Measurements from ENCODE around the gene APOH.
A peak's percentile ranks its signal among the peaks of the same experiment; 100 is the strongest.

Gene APOH

DNA sequence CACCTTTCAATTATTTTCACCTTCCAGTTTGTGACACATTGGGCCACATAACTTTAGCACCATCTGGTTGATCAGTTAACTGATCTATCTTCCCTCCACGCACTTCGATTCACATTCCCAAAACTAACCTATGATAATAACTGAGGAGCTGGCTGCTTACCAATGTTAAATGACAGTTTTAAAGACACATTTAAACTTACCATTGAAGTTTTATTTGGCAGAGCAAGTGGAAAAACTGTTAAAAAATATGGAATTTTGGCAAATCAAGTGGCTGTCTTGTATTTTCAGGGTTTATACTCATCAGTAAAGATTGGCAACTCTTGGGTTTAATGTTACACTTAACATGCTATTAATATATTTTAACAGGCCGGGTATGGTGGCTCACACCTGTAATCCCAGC, 5.4 kb upstream of the APOH start:
- DNase-seq: no peak

DNA sequence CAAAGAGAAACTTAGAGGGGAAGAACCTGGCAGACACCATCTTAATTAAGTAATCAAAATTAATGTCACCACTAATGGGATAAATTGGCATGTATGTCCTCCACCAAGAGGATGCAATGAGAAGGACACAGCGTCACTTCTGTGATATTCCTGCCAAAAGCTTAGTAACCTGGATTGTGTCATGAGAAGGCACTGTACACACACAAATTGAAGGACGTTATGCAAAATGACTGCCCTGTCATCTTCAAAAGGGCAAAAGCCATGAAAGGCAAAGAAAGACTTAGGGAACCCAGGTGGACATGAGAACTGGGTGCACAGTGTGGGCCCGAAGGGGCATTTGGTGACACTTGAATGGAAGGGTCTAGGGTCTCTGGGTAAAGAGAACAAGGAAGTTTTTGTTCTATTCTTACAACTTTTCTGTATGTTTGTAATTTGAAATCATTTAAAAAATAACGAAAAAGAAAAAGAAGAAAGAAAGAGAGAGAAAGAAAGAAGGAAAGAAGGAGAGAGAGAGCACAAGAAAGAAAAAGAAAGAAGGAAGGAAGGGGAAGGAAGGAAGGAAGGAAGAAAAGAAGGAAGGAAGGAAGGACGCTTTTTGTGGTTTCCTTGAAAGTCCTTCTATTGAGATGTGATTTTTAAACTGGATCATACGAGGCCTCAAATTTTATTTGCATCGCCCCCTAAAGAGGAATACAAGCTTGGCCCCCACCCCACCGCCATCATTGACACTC, 4.0 kb upstream of the APOH start:
- DNase-seq: no peak

DNA sequence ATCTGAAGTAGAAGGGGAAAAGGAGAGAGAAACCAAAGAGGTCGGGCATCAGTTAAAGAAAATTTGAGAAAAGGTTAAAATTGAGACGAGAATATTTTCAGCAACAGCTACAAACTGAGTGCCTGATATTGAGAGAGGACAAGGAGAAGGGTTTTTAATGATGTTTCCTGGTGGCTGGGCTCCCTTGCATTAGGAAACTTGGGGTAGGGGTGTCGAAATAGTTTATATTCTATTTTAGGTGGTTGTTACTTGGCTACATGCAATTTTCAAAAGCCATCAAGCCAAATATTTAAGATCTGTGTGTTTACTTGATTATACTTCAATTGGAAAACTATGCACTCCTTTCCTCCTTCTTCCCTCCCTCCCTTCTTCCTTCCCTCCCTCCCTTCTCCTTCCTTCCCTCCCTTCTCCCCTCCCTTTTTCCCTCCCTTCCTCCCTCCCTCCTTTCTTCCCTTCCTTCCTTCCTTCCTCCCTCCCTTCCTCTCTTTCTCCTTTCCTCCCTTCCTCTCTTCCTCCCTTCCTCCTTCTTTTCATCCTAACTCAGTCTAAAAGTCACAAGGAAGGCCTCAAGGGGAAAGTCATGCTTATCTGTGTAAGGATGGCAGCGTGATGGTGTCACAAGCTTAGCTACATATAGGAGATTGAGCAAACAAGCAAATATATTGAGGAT, 1.8 kb upstream of the APOH start:
- no peak for DNase-seq

DNA sequence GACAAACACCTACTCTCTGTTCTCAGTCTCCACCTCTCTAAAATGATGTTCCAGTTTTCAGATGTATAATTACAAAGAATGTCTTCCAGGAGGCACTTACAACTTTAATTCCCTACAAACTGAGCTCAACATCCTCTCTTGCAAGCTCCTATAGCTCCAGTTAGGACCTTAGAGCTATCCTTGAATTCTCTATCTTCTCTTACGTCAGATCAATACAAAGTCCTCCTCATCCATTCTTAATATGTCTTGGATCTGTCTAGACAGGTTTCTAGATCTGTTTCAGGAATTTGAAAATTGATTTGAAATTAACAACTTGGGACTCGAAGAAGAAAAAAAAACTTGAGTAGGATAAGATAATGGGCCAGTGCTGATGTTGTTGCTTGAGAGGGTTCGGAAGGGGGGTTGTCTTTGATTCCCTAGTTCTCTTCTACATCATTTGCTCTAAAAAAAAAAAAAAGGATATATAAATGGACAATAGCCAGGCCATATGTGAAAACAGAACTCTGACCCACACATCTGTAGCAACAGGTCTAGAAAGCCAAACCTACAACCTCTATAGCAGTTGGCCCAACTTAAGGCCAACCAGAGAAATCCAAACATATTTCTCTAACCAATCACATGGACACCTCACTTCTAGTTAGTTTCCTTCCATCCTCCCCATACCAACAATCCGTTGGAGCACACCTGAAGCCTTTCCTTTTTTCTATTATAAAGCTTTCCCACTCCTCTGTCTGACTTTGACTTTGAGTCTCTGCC, 746 bp upstream of the APOH start:
- DNase-seq: no peak

DNA sequence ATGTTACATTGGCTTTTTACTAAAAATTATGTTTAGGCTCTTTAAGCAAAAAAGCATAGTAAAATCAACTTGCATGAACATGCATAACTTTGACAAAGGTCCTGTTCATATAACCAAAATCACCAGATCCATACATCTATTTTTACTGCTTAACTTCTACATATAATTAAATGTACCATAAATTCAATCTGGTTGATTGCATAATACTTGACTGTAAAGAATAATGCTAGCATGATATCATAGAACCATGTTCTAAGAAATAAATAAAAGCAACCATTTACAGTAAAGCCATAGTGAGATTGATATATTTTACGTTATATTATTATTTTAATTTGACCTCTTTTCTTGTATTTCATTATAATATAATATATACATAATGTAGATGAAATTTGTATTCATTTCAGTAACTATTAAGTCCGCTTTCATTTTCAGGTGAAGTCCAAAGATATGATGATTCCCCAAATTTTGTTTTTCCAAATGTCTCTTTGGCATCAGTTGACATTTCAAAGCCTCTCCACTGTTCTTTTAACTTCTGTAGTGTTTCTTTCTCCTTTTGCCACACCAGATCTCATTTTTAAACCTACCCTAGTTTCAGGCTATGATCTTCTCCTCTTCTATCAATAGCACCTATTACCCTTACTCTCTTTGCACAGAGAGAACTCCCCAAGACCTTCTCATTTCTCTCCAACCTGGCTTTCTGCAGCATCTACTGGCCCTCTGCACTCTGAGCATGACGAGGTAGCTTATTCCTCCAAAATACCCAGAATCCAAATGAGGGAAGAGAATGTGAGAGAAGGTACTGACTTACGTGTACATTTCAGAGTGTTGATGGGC, 1.8 kb downstream of the APOH start:
- DNase-seq: no peak

DNA sequence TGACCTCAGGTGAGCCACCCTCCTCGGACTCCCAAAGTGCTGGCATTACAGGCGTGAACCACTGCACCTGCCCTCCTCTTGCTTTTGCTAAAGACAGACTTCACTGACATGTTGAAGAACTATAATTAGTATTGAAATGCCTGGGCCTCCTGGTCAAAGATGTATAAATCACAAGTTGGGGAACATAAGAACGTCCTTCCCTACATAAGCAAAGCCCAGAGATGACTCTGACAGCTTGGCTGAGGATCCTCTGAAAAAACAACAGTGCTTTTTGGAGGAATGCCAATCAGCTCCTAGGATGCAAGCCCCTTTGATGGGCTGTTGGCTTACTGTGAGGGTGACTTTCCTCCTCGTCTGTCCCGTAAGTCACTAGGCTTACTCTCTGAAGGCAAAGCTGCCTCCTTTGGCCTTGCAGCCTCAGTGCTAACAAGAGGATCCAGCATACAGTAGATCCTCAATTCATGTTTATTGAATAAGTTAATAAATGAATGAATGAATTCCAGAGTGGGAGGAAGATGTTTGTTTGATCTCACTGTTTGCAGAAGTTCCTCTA, 6.3 kb downstream of the APOH start:
- no peak for DNase-seq

DNA sequence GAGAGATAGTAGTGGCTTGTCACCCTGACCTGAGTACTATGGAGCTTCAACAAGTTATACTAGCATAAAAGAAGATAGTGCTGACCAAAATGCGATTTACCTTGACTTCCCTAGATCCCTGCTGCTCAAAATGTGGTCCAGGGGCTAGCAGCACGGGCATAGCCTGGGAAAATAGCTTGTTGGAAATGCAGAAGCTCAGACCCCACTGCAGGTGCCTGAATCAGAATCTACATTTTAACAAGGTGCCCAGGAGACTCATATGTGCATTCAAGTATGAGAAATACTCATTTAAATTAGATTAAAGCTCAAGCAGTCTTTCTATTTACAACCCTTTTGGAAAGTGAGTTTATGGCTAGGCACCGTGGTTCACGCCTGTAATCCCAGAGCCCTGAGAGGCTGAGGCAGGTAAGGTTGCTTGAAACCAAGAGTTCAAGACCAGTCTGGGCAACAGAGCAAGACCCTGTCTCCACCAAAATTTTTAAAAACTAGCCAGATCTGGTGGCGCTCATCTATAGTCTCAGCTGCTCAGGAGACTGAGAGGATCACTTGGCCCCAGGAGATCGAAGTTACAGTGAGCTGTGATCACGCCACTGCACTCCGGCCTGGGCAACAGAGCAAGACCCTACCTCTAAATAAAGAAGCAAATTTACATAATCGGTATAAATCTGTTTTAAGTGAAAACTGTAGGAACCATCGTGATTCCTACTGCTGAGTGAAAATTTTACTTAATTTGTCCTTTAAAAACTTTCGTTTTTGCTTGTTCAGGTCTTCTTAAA, 7.3 kb downstream of the APOH start:
- DNase-seq: no peak

DNA sequence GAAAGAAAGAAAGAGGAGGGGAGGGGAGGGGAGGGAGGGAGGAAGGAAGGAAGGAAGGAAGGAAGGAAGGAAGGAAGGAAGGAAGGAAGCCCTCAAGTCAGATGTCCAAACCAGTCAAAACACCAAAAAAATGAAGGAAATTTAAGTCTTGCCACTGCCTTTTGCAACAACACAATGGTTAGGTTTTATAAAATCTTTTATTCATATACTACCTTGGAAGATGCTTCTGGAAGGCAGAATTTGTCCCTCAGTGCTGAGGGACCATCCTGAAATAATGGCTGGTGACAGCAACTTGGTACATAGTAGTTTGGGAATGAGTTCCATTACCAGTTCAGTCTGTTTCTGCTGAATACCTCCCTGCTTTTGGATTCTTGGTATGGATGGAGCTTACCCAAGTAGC, 7.9 kb downstream of the APOH start:
- no peak for DNase-seq

DNA sequence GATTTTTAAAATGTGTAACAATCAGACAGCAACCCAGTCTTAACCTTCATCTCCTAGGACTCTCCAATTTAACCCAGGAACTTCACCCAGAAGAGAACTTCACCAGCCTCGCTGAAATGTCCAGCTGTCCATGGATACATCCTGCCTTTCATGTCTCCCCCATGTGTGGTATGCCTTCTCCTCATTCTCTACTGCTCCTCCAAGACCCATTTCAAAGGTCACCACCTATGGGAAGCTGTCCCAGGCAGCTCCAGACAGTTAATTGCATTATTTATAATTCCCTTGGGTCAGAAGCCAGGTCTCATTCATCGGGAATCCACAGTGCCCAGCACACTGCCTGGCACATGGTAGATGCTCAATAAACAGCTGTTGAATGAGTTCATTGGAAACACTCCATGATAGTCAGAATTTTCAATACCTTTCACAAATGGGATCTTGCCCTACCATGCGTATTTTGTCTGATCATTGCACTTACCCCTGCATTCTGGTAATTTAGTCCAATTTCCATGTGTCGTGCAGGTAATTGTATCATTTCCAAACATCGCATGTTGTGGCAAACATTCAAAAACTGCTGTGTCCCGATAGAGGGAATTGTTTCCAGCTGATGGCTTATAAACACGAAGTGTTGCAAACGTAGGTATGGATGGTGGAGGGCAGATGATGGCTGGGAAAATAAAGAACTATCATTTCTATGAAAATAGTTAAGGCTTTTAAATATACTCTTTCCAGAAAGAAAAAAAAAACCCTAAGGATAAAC, 9.0 kb downstream of the APOH start:
- no peak for DNase-seq

DNA sequence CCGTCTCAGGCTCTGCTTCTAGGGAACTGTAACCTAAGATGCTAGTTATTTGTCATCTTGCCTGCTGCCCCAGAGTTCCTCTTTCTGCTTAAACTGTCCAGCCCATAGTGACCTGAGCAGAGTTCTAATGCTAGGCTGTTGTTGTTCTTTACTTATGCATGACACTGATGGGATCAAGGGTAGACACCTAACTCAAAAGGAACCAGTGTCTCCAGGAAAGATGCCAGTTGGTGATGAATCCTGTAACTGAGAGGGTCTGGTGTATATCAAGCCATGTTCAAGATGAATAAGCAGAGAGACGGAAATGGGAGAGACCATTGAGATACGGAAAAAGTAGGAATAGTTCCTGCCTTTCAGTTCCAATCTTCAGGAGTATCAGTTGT, 13.7 kb downstream of the APOH start:
- no peak for DNase-seq

DNA sequence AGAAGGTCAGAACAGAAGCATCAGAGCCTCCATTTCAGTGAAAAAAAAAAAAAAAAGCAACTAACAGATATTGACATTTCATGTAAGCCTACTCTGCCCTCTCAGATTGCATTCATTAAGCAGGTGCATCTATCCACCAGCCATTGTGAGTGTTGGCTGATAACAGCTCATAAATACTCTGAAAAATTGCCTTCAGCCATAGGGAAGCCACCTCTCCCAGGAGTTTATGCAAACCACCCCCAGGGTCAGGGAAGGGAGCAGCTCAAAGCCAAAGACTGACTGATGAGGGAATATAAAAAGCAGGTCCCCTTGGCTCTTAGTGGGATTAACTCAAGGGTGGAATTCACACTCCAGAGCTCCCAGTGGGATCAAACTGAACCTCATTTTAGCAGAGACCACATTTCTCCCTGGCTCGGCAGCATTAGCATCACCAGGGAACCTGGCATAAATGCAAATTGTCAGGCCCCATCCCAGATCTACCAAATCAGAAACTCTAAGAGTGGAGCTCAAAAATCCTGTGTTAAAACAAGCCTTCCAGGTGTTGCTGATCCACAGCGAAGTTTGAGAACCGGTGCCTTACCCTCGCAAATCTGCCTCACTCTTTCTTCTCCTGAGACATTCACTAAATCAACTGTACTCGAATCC, 14.2 kb downstream of the APOH start:
- DNase-seq: no peak

DNA sequence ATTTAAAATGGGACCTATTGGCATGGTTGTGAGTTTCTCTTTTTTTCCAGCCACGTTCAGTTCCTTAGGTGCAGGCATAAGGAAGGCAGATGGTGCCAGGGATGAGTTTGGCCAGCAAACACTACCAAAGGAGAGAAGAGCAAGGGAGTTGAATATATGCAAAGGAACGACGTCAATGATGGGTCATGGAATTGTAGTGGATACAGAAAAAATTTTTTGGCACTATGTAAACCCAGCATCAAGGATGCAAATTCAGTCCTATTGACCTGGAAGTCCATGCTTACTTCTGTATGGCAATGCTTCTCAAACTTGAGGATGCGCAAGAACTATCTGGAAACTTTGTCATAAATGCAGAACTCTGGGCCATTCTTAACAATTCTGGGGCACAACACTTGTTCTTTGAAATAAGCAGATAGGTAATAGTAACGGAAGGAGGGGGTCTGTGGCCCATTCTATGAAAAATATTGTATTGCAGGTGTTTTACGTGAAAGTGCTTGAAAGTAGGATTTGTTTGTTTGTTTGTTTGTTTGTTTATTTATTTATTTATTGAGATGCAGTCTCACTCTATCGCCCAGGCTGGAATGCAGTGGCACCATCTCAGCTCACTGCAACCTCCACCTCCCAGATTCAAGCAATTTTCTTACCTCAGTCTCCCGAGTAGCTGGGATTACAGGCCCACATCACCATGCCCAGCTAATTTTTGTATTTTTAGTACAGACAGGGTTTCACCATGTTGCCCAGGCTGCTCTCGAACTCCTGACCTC, 18.0 kb downstream of the APOH start:
- no peak for DNase-seq

DNA sequence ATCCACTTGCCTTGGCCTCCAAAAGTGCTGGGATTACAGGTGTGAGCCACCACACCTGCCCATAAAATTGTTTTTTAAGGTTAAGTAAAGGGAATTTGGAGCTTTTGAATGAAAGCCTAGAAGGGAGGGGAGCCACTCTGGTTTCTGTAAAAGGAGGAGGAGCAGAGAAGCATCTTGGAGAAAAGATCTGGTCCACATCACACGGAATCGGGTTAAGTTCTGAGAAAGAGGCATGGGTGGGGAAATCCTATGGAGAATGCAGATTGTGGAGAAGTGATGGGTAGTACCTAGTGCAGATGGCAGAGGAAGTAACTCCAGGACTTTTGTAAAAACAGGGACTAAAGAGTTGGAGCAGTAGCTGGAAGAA, 19.0 kb downstream of the APOH start:
- no peak for DNase-seq

DNA sequence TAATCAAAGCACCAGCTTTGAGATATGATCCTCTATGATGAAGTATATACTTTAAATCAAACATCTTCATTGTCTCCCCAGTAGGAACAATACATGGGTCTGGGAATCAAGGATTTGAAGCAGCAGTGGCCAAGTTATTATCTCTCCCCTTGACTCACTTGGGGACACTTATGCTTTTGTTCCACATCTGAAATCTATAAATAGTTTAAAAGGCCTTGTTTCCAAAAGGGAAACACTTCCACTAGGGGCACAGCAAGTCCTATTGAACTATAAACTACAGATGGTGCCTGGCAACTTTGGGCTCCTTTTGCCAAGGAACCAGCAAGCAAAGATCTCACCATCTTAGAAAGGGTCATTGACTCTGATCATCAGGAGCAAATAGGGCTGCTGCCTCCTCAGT, 21.3 kb downstream of the APOH start:
- no peak for DNase-seq

DNA sequence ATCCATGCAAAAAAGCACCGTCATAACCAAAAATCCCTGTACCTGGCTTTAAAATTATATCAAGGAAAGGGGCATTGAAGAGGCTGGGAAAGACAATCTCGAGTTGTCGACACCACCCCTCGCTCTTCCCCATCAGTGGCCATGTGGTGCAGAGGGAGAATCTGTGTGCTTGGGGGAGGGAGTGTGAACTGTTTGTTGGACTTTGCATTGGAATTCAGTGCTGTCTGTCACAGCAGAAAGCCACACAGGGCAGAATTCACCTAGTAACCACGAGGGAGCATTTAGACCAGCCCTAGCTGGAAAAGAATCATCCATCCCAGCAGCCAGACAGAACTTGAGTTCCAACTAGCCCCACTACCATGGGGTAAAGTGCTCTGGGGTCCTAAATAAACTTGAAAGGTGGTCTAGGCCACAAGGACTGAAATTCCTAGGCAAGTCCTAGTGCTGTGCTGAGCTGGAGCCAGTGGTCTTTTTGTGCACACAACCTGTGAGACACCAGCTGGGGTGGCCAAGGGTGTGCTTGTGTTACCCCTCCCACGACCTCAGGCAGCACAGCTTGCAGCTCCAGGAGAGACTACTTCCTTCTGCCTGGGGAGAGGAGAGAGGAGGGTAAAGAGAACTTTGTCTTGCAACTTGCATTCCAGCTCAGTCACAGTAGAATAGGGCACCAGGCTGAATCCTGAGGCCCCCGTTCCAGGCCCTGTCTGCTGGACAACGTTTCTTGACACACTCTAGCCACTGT, 25.8 kb downstream of the APOH start:
- DNase-seq: no peak

DNA sequence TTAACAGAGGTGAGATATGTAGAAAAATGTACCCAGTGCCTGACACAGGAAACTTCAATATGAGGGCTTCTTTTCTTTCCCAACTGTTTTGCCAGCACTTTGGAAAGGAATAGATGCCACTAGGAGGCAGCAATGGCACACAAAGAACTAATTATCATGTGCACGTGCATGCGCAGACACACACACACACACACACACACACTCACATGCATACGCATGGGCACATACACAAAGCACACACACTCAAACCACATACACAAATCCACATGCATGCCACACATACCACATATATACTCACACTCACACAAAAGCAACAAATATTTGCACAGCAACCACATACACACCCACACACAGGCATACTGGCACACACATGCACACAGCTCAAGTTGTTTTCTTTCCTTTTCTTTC, 28.5 kb downstream of the APOH start:
- DNase-seq: peak; percentile 15 to 37

DNA sequence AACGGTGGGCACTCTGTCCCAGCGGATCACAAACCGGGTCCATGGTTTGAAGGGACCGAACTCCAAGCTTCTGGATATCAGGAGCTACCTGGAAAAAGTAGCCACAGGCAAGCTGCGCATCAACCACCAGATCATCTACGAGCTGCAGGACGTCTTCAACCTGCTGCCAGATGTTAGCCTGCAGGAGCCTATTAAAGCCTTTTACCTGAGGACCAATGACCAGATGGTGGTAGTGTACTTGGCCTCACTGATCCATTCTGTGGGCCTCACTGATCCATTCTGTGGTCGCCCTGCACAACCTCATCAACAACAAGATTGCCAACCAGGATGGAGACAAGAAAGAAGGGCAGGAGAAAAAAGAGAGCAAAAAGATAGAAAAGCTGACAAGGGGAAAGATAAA, 31.0 kb downstream of the APOH start:
- no peak for DNase-seq

DNA sequence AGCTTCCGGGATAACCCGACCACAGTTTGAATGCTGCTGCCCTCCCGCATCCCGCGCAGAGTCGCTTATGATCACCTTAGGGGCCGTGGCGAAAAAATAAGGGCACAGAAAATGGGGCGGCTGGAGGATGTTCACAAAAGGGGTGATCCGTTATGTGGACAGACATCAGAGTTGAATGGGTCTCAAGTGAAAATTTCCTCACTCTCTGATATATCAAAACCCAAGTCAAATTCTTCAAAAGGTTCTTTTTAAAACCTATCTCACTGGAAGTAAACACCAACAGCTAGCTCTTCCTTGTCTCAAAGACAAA, 36.9 kb downstream of the APOH start:
- no peak for DNase-seq

DNA sequence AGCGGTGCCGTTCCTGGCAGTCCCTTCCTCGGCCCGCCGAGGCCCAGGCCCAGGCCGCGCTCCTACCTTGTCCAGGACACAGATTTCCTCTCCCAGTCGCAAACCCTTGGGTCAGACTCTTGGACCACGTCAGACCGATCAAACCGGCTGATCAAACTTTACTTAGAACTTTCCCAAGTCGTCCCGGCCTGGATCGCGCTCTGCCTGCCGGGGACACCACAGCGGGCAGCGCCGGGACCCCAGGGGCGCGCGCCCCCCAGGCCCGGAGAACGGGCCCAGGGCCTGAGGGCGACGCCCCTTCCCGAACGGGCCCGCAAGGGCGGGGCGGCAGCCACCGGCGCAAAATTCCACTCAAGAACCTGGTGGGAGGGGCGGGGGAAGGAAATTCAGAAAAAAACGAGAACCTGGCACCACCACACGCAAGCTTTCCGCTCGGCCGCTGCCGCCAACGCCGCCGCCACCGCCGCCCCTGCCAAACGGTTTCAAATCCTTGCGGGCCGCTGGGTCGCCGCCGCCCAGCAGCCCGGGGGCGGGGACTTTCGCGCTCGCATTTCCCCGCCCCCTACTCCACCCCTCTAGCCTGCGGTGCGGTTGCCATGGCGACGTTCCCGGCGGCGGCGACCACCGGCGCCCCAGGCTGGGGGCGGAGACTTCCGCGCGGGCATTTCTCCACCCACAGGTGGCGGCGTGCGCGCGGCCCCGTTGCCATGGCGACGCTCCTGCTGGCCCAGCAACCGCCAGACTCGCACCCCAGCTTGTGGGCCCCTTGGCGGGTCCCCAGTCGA, 37.4 kb downstream of the APOH start, which contains the start of gene CEP112:
CEP112 (minus strand) TSS at position 541 of the 785 bp plus-strand sequence.
- DNase-seq: peak; percentile 84 to 88
